Measurements from ENCODE around the gene DGKQ. TPM values are rescaled to one million over a fixed set of nuclear protein-coding genes. Genes with fewer than 3 reads are reported as not detected.
A peak's percentile ranks its signal among the peaks of the same experiment; 100 is the strongest.

DGKQ gene
- 10 to 100 TPM; 17.2 to 19.6 TPM for total RNA-seq
- polyA plus RNA-seq, result 26.2 TPM

- Mint-ChIP-seq H3K36me3 (peaks cover 0 to 1% (median 0%) of the 10 kb centered on the region in 3 donors), H3K4me3 (peak within 1 kb of the TSS; percentile 38 to 90 (median 61)), H3K27me3 (no peaks in the 10 kb centered on the region), H3K27ac (peak within 1 kb of the TSS in 3 of 8 donors; percentile 22 to 63 (median 61)), H3K9me3 (no peaks in the 10 kb centered on the region), H3K4me1 (peaks cover 16 to 27% (median 17%) of the 10 kb centered on the region in 3 donors)
- ChIA-PET POLR2A (interaction anchor here (1.5 kb wide), 1 partner anchor 12 kb away, joined by 4 read pairs; no protein-coding TSS in a partner anchor), CTCF (no interaction called here)
- Histone ChIP-seq H3K4me1 (ENCODE audit: insufficient read depth, low read length) (peaks cover 33% of the 10 kb centered on the region), H3K4me3 (ENCODE audit: low read length) (peak within 1 kb of the TSS; percentile 61), H3K9me3 (ENCODE audit: low read length) (no peaks in the 10 kb centered on the region), H3K36me3 (ENCODE audit: insufficient read depth, low read length) (no peaks in the 10 kb centered on the region), H3K27ac (ENCODE audit: low read depth, low read length) (peak within 1 kb of the TSS; percentile 57), H3K27me3 (ENCODE audit: insufficient read depth, low read length, poor library complexity, severe bottlenecking) (no peaks in the 10 kb centered on the region)
- DNase-seq, result peak; percentile 79 to 92 (median 84)
These were observed at the start of gene DGKQ for GRCh38 chr4:973431-974397. TSS of gene DGKQ (minus strand) at chr4:973569. CDS start at chr4:973482, 87 bp downstream.

- Mint-ChIP-seq H3K27me3 (no peaks in the 10 kb centered on the region), H3K4me3 (no peak overlapping the region), H3K4me1 (peaks cover 4 to 15% (median 8%) of the 10 kb centered on the region in 3 donors), H3K36me3 (peaks cover 0 to 10% (median 2%) of the 10 kb centered on the region in 3 donors), H3K9me3 (no peaks in the 10 kb centered on the region), H3K27ac (no peak overlapping the region)
- Histone ChIP-seq H3K36me3 (ENCODE audit: insufficient read depth, low read length) (no peaks in the 10 kb centered on the region), H3K27ac (ENCODE audit: low read depth, low read length) (no peak overlapping the region), H3K4me1 (ENCODE audit: insufficient read depth, low read length) (no peaks in the 10 kb centered on the region), H3K27me3 (ENCODE audit: insufficient read depth, low read length, poor library complexity, severe bottlenecking) (no peaks in the 10 kb centered on the region), H3K9me3 (ENCODE audit: low read length) (no peaks in the 10 kb centered on the region), H3K4me3 (ENCODE audit: low read length) (no peak overlapping the region)
- DNase-seq, result no peak
- ChIA-PET POLR2A (no interaction called here), CTCF (interaction anchor here (1.2 kb wide), 1 partner anchor 12 kb away, joined by 4 read pairs; no protein-coding TSS in a partner anchor)
These were observed 49.3 kb upstream of the DGKQ start for GRCh38 chr4:1022739-1023066.

- Histone ChIP-seq H3K4me3 (ENCODE audit: low read length) (no peak overlapping the region), H3K9me3 (ENCODE audit: low read length) (no peaks in the 10 kb centered on the region), H3K4me1 (ENCODE audit: insufficient read depth, low read length) (no peaks in the 10 kb centered on the region), H3K27ac (ENCODE audit: low read depth, low read length) (no peak overlapping the region), H3K36me3 (ENCODE audit: insufficient read depth, low read length) (no peaks in the 10 kb centered on the region), H3K27me3 (ENCODE audit: insufficient read depth, low read length, poor library complexity, severe bottlenecking) (no peaks in the 10 kb centered on the region)
- no peak for DNase-seq
- H3K4me3 Mint-ChIP-seq, result peak overlapping the region in 1 of 7 donors; percentile 61
- no peak overlapping the region for H3K27ac Mint-ChIP-seq
- peaks cover 4 to 15% (median 8%) of the 10 kb centered on the region in 3 donors for H3K4me1 Mint-ChIP-seq
- ChIA-PET CTCF (no interaction called here), POLR2A (no interaction called here)
- no peaks in the 10 kb centered on the region for H3K9me3 Mint-ChIP-seq
- peaks cover 0 to 10% (median 2%) of the 10 kb centered on the region in 3 donors for H3K36me3 Mint-ChIP-seq
- H3K27me3 Mint-ChIP-seq, result no peaks in the 10 kb centered on the region
These were observed 48.8 kb upstream of the DGKQ start for GRCh38 chr4:1022051-1022738.

GRCh38 chr4:1021386-1022050, 48.1 kb upstream of the DGKQ start:
- H3K4me1 Mint-ChIP-seq, result peaks cover 4 to 12% (median 8%) of the 10 kb centered on the region in 3 donors
- no peak for DNase-seq
- H3K27me3 Mint-ChIP-seq, result no peaks in the 10 kb centered on the region
- no peaks in the 10 kb centered on the region for H3K9me3 Mint-ChIP-seq
- Histone ChIP-seq H3K4me3 (ENCODE audit: low read length) (no peak overlapping the region), H3K9me3 (ENCODE audit: low read length) (no peaks in the 10 kb centered on the region), H3K27ac (ENCODE audit: low read depth, low read length) (no peak overlapping the region), H3K36me3 (ENCODE audit: insufficient read depth, low read length) (no peaks in the 10 kb centered on the region), H3K4me1 (ENCODE audit: insufficient read depth, low read length) (no peaks in the 10 kb centered on the region), H3K27me3 (ENCODE audit: insufficient read depth, low read length, poor library complexity, severe bottlenecking) (no peaks in the 10 kb centered on the region)
- POLR2A ChIA-PET, result no interaction called here
- no peak overlapping the region for H3K4me3 Mint-ChIP-seq
- H3K36me3 Mint-ChIP-seq, result peaks cover 0 to 10% (median 2%) of the 10 kb centered on the region in 3 donors
- H3K27ac Mint-ChIP-seq, result no peak overlapping the region
- CTCF ChIA-PET, result no interaction called here

- POLR2A ChIA-PET, result no interaction called here
- no peaks in the 10 kb centered on the region for H3K9me3 Mint-ChIP-seq
- H3K27ac Mint-ChIP-seq, result peak overlapping the region in 1 of 8 donors; percentile 47
- no peaks in the 10 kb centered on the region for H3K36me3 ChIP-seq (ENCODE audit: insufficient read depth, low read length)
- CTCF ChIA-PET, result no interaction called here
- no peak overlapping the region for H3K27ac ChIP-seq (ENCODE audit: low read depth, low read length)
- no peaks in the 10 kb centered on the region for H3K4me1 ChIP-seq (ENCODE audit: insufficient read depth, low read length)
- no peak overlapping the region for H3K4me3 ChIP-seq (ENCODE audit: low read length)
- no peaks in the 10 kb centered on the region for H3K4me1 Mint-ChIP-seq
- H3K27me3 Mint-ChIP-seq, result no peaks in the 10 kb centered on the region
- H3K36me3 Mint-ChIP-seq, result peaks cover 0 to 2% (median 0%) of the 10 kb centered on the region in 3 donors
- no peaks in the 10 kb centered on the region for H3K9me3 ChIP-seq (ENCODE audit: low read length)
- no peaks in the 10 kb centered on the region for H3K27me3 ChIP-seq (ENCODE audit: insufficient read depth, low read length, poor library complexity, severe bottlenecking)
- no peak overlapping the region for H3K4me3 Mint-ChIP-seq
- DNase-seq, result no peak
These were observed 46.5 kb upstream of the DGKQ start for GRCh38 chr4:1019729-1020470.

GRCh38 chr4:1019320-1019719, 46.0 kb upstream of the DGKQ start:
- no peak for DNase-seq
- Mint-ChIP-seq H3K4me1 (no peaks in the 10 kb centered on the region), H3K27me3 (no peaks in the 10 kb centered on the region), H3K36me3 (peaks cover 0 to 2% (median 0%) of the 10 kb centered on the region in 3 donors), H3K27ac (peak overlapping the region in 1 of 8 donors; percentile 43), H3K9me3 (no peaks in the 10 kb centered on the region), H3K4me3 (no peak overlapping the region)
- ChIA-PET POLR2A (no interaction called here), CTCF (no interaction called here)
- Histone ChIP-seq H3K4me1 (ENCODE audit: insufficient read depth, low read length) (no peaks in the 10 kb centered on the region), H3K36me3 (ENCODE audit: insufficient read depth, low read length) (no peaks in the 10 kb centered on the region), H3K4me3 (ENCODE audit: low read length) (no peak overlapping the region), H3K27ac (ENCODE audit: low read depth, low read length) (no peak overlapping the region), H3K9me3 (ENCODE audit: low read length) (no peaks in the 10 kb centered on the region), H3K27me3 (ENCODE audit: insufficient read depth, low read length, poor library complexity, severe bottlenecking) (no peaks in the 10 kb centered on the region)

GRCh38 chr4:1018147-1019020, 45.0 kb upstream of the DGKQ start:
- DNase-seq, result no peak
- H3K36me3 ChIP-seq (ENCODE audit: insufficient read depth, low read length), result no peaks in the 10 kb centered on the region
- POLR2A ChIA-PET, result no interaction called here
- no peaks in the 10 kb centered on the region for H3K9me3 Mint-ChIP-seq
- H3K9me3 ChIP-seq (ENCODE audit: low read length), result no peaks in the 10 kb centered on the region
- CTCF ChIA-PET, result no interaction called here
- peaks cover 0 to 3% (median 0%) of the 10 kb centered on the region in 3 donors for H3K36me3 Mint-ChIP-seq
- H3K27ac Mint-ChIP-seq, result no peak overlapping the region
- H3K4me3 ChIP-seq (ENCODE audit: low read length), result no peak overlapping the region
- no peak overlapping the region for H3K27ac ChIP-seq (ENCODE audit: low read depth, low read length)
- no peaks in the 10 kb centered on the region for H3K4me1 ChIP-seq (ENCODE audit: insufficient read depth, low read length)
- no peak overlapping the region for H3K4me3 Mint-ChIP-seq
- peaks cover 0 to 4% (median 0%) of the 10 kb centered on the region in 3 donors for H3K4me1 Mint-ChIP-seq
- no peaks in the 10 kb centered on the region for H3K27me3 ChIP-seq (ENCODE audit: insufficient read depth, low read length, poor library complexity, severe bottlenecking)
- no peaks in the 10 kb centered on the region for H3K27me3 Mint-ChIP-seq
